GM12878 (cell line): ENCODE results near the gene SCNN1G. TPM values are rescaled to one million over a fixed set of nuclear protein-coding genes. Genes with fewer than 3 reads are reported as not detected.

Source experiments
- ATAC-seq: fragments of 200-7000 bp; cut with Tn5 transposase; 3 replicates; pipeline ENCODE4 v1.9.1; 2020; ENCODE audit warnings: mild to moderate bottlenecking, moderate library complexity
- BruUV-seq: library from RNA; stranded (reverse); fragments of 400-500 nt; replicated peaks from 2 replicates; lab custom pipeline; 2021; lab: Mats Ljungman, UMichigan
- CTCF ChIA-PET: fragments of 300-600 bp; sonication (Branson Sonifier 250); formaldehyde crosslinking; extraction: SDS; loops from one replicate; lab custom pipeline; 2021; ENCODE audit warnings: inconsistent platforms; lab: Yijun Ruan, JAX
- POLR2A ChIA-PET: fragments of 350-600 bp; formaldehyde crosslinking; extraction: SDS; loops from one replicate; lab custom pipeline; 2021; ENCODE audit warnings: inconsistent platforms; lab: Charles Lee
- RAD21 ChIA-PET: fragments of 300-600 bp; sonication (Branson Sonifier 250); formaldehyde crosslinking; loops from one replicate; lab custom pipeline; 2023; ENCODE audit warnings: antibody characterized with exemption; ENCODE audit not compliant: unreplicated experiment; lab: Charles Lee
- SMC1A ChIA-PET: fragments of 300-600 bp; sonication (Branson Sonifier 250); formaldehyde crosslinking; loops from one replicate; lab custom pipeline; 2023; ENCODE audit not compliant: unreplicated experiment, uncharacterized antibody; lab: Charles Lee
- DNase-seq: peaks from one replicate; pipeline ENCODE4 v3.0.0-alpha.2; 2011; ENCODE audit warnings: low read depth, low spot score
- FAIRE-seq: peaks from 3 replicates; lab custom pipeline; 2011; peaks lifted over from hg19 to GRCh38; lab: Jason Lieb, UNC
- H2AFZ ChIP-seq: 2 replicates; pipeline ENCODE4 v1.6.0; 2011; ENCODE audit warnings: low read depth, low read length, control low read depth; ENCODE audit not compliant: control insufficient read depth
- H3K27ac ChIP-seq: 2 replicates; pipeline ENCODE4 v1.5.1; 2011; ENCODE audit warnings: control low read depth; ENCODE audit not compliant: control insufficient read depth, insufficient read depth
- H3K27me3 ChIP-seq, 2 experiments: replicated peaks in 1 of 2; 2 replicates each; pipeline versions ENCODE4 v1.6.0 to v1.6.1; 2011; ENCODE audit warnings: low read length in 1 of 2; ENCODE audit not compliant: control insufficient read depth in 2 of 2, insufficient read depth in 2 of 2
- H3K36me3 ChIP-seq, 2 experiments: 2 replicates each; pipeline ENCODE4 v1.5.1; 2011; ENCODE audit warnings: low read length in 1 of 2; ENCODE audit not compliant: control insufficient read depth in 2 of 2, insufficient read depth in 2 of 2
- H3K4me1 ChIP-seq: 2 replicates; pipeline ENCODE4 v1.6.1; 2011; ENCODE audit warnings: mild to moderate bottlenecking, low read length, moderate library complexity, mixed read lengths; ENCODE audit not compliant: control insufficient read depth, insufficient read depth
- H3K4me2 ChIP-seq: 2 replicates; pipeline ENCODE4 v1.6.0; 2011; ENCODE audit warnings: control low read depth; ENCODE audit not compliant: control insufficient read depth, insufficient read depth
- H3K4me3 ChIP-seq: fragments of 200-600 bp; sonication (generic); 2 replicates; pipeline ENCODE4 v1.5.1; 2016
- H3K79me2 ChIP-seq: 2 replicates; pipeline ENCODE4 v1.6.0; 2011; ENCODE audit warnings: low read length; ENCODE audit not compliant: control insufficient read depth, insufficient read depth
- H3K9ac ChIP-seq: 2 replicates; pipeline ENCODE4 v1.8.0; 2011; ENCODE audit warnings: low read length, control low read depth, mixed read lengths; ENCODE audit not compliant: control insufficient read depth, insufficient read depth
- H3K9me3 ChIP-seq: replicated peaks from 3 replicates; pipeline ENCODE4 v1.5.1; 2011; ENCODE audit warnings: mild to moderate bottlenecking, low read length; ENCODE audit not compliant: control insufficient read depth, insufficient read depth
- H4K20me1 ChIP-seq: 2 replicates; pipeline ENCODE4 v1.6.0; 2011; ENCODE audit not compliant: control insufficient read depth, insufficient read depth
- KAT2A ChIP-seq: conservative IDR thresholded peaks from 2 replicates; pipeline ENCODE4 v1.6.1; 2011; ENCODE audit warnings: low read depth, low read length; ENCODE audit not compliant: control insufficient read depth
- LARP7 ChIP-seq: fragments of 450-650 bp; IDR thresholded peaks from 2 replicates; pipeline ENCODE4 v1.6.1; 2017; ENCODE audit warnings: mild to moderate bottlenecking
- PML ChIP-seq: IDR thresholded peaks from 2 replicates; pipeline ENCODE4 v1.6.1; 2012; ENCODE audit warnings: low read length, inconsistent platforms
- POU2F2 ChIP-seq: IDR thresholded peaks from 3 replicates; pipeline ENCODE4 v1.6.1; 2011; ENCODE audit warnings: low read depth, mild to moderate bottlenecking, low read length, borderline replicate concordance
- SMAD1 ChIP-seq: fragments of 450-650 bp; IDR thresholded peaks from 2 replicates; pipeline ENCODE4 v1.6.1; 2018; ENCODE audit warnings: mild to moderate bottlenecking, low read depth; ENCODE audit not compliant: partially characterized antibody
- SREBF2 ChIP-seq: IDR thresholded peaks from 2 replicates; pipeline ENCODE4 v1.6.1; 2012; ENCODE audit warnings: mild to moderate bottlenecking, low read length
- STAT1 ChIP-seq: fragments of 450-650 bp; conservative IDR thresholded peaks from 2 replicates; pipeline ENCODE4 v1.6.1; 2014; ENCODE audit warnings: antibody characterized with exemption, mild to moderate bottlenecking
- TARDBP ChIP-seq: IDR thresholded peaks from 2 replicates; pipeline ENCODE4 v1.6.1; 2016; ENCODE audit warnings: borderline replicate concordance
- whole genome bisulfite sequencing: methylation state at CpG from one replicate; pipeline ENCODE4 v1.1.6; 2016; ENCODE audit warnings: low lambda C conversion rate; ENCODE audit not compliant: insufficient replicate concordance, insufficient coverage; ENCODE audit errors: missing lambda C conversion rate; 5-methylcytosine and 5-hydroxymethylcytosine counted together
- in situ Hi-C: fragments of 300-500 bp; cut with MboI; formaldehyde crosslinking; loops from 9 replicates; pipeline ENCODE4 v1.14.3; 2018; ENCODE audit warnings: mixed read lengths
- intact Hi-C: fragments of 100-400 bp; cut with micrococcal nuclease; formaldehyde crosslinking; loops from one replicate; pipeline ENCODE4 v1.14.2; 2022; ENCODE audit not compliant: unreplicated experiment
- polyA plus RNA-seq, 11 experiments: library from polyadenylated mRNA; depleted of rRNA in 4 of 11; unstranded in 6 of 11; stranded (reverse) in 5 of 11; fragments of >200 nt; fragmentation: Nextera tagmentation in 4 of 11; fragmentation: Illumina TruSeq in 1 of 11; extraction: Ambion mirVana in 4 of 11; extraction: Trizol in 1 of 11; gene quantifications; 1 replicate in 1 of 11; 2 replicates in 10 of 11; pipeline versions ENCODE4 v1.2.1 to v1.2.3, GENCODE V29; 2011 to 2016; ENCODE audit warnings: inconsistent platforms in 2 of 11, missing spikeins in 2 of 11, low read depth in 1 of 11
- total RNA-seq, 4 experiments: library from RNA; depleted of rRNA in 3 of 4; stranded (reverse); fragments of >200 nt in 3 of 4; fragmentation: Illumina TruSeq in 1 of 4; extraction: Trizol in 1 of 4; gene quantifications; 2 replicates each; pipeline versions ENCODE4 v1.2.1 to v1.2.3, GENCODE V29; 2013 to 2021
- TF ChIP-seq, protein P1 (sequence below): fragments of 450-650 bp; formaldehyde crosslinking; IDR thresholded peaks from 2 replicates; pipeline ENCODE4 v1.5.0; 2022; ENCODE audit warnings: mild to moderate bottlenecking, missing genetic modification characterization
- TF ChIP-seq, protein P2 (sequence below): IDR thresholded peaks from 2 replicates; pipeline ENCODE4 v1.6.1; 2012; ENCODE audit warnings: low read depth, low read length, improper control_type of control experiment

Gene SCNN1G
- total and polyA plus RNA-seq, 10 of the 15 experiments (the other 5 are each of a cell fraction or from before 2014, with no cell fraction given): 0.04 to 0.86 (median 0.08) TPM; not detected in 5

DNA sequence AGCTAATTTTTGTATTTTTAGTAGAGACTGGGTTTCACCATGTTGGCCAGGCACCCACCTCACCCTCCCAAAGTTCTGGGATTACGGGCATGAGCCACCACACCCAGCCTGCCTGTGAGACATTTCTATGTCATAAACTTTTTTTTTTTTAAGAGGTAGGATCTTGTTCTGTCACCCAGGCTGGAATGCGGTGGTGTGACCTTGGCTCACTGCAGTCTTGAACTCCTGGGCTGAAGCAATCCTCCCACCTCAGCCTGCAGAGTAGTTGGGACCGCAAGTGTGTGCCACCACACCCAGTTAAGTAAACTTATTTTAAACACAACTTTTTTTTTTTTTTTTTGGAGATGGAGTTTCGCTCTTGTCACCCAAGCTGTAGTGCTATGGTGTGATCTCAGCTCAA lies 47.2 kb downstream of the SCNN1G start:
- BruUV-seq: no TSS peak
- 64% methylated on average over 4 of the region's 4 CpGs for WGBS
- Histone ChIP-seq H3K27me3 (no peaks in the 10 kb centered on the region; a peak in 1 of 4 replicates), H3K4me2 (no peak overlapping the region), H3K4me1 (no peaks in the 10 kb centered on the region), H3K4me3 (no peak overlapping the region), H3K9me3 (no peaks in the 10 kb centered on the region; the same call in 2 of the 3 replicates), H3K27ac (no peak overlapping the region), H2AFZ (no peak overlapping the region), H3K9ac (no peak overlapping the region), H3K79me2 (no peaks in the 10 kb centered on the region), H3K36me3 (no peaks in the 10 kb centered on the region), H4K20me1 (no peaks in the 10 kb centered on the region)
- CTCF ChIA-PET: no interaction called here
- no peak for ATAC-seq
- no peak for DNase-seq
- intact Hi-C loops (no loop called here), in situ Hi-C loops (no loop called here)
- RAD21 ChIA-PET: no interaction called here
- no peak for FAIRE-seq
- POLR2A ChIA-PET: interaction anchor here (0.6 kb wide), 3 partner anchors 9 to 90 kb away, joined by 3 to 5 read pairs (median 3); no protein-coding TSS in a partner anchor
- SMC1A ChIA-PET: interaction anchor here (1.6 kb wide), 1 partner anchor 46 kb away, joined by 4 read pairs; no protein-coding TSS in a partner anchor
- TF ChIP-seq, protein P1, sequence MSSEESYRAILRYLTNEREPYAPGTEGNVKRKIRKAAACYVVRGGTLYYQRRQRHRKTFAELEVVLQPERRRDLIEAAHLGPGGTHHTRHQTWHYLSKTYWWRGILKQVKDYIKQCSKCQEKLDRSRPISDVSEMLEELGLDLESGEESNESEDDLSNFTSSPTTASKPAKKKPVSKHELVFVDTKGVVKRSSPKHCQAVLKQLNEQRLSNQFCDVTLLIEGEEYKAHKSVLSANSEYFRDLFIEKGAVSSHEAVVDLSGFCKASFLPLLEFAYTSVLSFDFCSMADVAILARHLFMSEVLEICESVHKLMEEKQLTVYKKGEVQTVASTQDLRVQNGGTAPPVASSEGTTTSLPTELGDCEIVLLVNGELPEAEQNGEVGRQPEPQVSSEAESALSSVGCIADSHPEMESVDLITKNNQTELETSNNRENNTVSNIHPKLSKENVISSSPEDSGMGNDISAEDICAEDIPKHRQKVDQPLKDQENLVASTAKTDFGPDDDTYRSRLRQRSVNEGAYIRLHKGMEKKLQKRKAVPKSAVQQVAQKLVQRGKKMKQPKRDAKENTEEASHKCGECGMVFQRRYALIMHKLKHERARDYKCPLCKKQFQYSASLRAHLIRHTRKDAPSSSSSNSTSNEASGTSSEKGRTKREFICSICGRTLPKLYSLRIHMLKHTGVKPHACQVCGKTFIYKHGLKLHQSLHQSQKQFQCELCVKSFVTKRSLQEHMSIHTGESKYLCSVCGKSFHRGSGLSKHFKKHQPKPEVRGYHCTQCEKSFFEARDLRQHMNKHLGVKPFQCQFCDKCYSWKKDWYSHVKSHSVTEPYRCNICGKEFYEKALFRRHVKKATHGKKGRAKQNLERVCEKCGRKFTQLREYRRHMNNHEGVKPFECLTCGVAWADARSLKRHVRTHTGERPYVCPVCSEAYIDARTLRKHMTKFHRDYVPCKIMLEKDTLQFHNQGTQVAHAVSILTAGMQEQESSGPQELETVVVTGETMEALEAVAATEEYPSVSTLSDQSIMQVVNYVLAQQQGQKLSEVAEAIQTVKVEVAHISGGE: no peak
- TF ChIP-seq TARDBP (no peak), POU2F2 (no peak), KAT2A (no peak), SMAD1 (no peak), PML (no peak), LARP7 (no peak), SREBF2 (no peak), STAT1 (no peak)
- TF ChIP-seq, protein P2, sequence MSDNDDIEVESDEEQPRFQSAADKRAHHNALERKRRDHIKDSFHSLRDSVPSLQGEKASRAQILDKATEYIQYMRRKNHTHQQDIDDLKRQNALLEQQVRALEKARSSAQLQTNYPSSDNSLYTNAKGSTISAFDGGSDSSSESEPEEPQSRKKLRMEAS: no peak
